Measurements from ENCODE around the gene MAP2K1.

- no peak for TF ChIP-seq EZH2 (IDR thresholded peaks at IDR 0.05)
- TF ChIP-seq FOXP2 (optimal IDR thresholded peaks at IDR 0.05; ENCODE audit: control extremely low read depth, extremely low read length, insufficient read depth) = no peak
These were observed 95.8 kb downstream of the MAP2K1 start for GRCh38 chr15:66482539-66482938.
